ENCODE measurements around the gene RSPH6A. TPM values are rescaled to one million over a fixed set of nuclear protein-coding genes. Genes with fewer than 3 reads are reported as not detected.

Gene RSPH6A
- under 0.01 and 0.05 TPM in 2 replicates for total RNA-seq

DNA sequence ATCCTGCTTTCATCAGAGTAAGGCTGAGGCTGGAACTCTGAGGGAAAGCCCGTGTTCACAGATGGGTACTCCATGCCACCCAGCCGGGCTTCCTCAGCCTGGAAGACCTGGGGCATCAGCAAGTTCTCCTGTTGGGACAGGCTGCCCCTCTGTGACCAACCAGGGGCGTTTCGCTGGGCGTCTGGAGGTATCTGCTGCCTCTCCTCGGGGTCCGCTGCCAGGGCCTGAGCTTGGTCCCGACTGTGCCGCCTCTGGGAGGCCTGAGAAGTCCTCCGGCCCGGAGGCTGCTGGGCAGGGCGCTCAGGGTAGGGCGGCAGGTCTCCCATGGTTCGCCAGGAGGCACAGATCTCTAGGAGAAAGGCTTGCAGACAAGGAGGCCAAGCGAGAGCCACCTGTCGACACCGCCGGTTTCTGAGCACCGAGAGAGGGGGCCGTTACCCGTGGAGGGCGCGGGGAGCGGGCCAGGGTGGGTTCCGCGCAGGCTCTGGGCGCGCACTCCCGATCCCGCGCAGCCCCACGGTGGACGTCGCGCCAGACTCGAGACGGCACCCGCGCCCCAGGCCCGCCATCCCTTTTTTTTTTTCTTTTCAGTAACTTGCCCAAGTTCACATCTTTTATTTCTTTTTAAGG is at the start of gene RSPH6A:
Gene RSPH6A (minus strand): TSS at position 458 of the 630 bp plus-strand sequence. CDS start 132 bp downstream, at position 326.
- no peak for DNase-seq

DNA sequence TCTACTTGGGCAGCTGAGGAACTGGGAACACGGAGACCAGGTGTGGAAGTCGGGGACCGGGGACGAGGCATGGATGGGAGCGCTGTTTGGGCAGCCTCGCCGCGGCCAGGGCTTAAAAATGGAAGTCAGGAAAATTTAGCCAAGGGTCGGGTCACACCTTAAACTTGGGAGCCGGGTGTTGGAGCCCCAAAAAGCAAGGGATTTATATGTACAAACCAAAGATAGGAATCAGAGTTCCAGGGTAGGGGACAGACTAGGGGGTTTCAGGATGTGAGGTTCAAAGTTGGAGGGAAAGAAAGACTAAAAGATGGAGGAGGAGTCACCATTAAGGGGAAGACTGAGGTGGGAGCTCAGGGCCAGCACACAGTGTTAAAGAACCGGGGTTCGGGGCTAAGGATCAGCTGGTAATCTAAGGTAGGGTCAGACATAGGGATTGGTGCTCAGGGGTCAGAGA is 49.5 kb upstream of the RSPH6A start:
- DNase-seq: no peak

- peak; percentile 61 for DNase-seq
These were observed 48.9 kb upstream of the RSPH6A start, which contains the start of gene FOXA3 for GRCh38 chr19:45863840-45864628. TSS of gene FOXA3 (plus strand) at chr19:45864326. CDS start at chr19:45864457, 131 bp downstream.

DNA sequence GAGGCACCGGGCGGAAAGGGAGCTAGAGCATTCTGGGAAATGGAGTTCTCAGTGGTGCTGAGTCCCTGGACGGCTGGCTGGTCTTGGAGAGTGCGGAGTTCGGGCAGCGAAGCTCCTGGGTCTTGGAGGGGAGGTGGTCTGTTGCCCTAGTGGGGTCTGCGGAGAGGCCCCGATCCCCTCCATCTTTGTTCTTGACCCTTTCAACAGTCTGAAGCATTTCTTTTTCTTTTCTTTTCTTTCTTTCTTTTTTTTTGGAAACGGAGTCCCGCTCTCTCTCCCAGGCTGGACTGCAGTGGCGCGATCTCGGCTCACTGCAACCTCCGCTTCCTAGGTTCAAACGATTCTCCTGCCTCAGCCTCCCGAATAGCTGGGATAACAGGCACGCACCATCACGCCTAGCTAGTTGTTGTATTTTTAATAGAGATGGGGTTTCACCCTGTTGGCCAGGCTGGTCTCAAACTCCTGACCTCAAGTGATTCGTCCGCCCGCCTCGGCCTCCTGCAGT is 48.3 kb upstream of the RSPH6A start:
- DNase-seq: no peak

DNA sequence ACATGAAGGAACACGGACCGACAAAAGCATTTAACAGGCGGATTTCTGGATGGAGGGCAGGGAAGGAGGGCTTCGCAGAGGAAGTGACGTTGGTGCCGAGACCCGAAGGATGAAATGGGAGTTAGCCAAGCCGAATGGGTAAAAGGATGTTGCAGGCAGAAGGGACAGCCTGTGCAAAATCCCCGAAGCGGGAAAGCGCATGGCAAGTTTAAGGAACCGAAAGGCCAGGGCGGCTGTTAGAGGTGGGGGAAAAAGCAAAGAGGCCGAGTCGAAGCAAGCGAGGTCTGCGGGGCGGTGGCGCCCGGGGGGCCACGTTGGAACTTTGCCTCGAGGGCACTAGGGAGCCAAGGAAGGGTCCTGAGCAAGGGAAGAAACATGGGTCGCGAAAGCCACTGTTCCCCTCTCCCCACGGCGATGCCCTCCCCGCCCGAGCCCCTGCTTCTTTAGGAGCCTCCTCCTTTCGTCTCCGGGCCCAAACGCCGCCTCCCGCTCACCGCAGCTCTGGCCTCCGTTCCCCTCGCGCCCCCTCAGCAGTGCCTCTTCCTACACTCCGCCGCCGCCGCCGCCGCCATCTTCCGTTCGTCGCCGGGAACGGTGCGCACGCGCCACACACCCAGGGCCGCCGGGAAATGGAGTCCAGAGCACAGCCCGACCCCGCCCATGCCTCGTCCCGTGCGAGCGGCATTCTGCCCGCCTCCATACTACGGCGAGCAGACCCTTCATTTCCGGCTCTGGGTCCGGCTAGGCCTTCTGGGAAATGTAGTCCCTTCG is 47.6 kb upstream of the RSPH6A start, which contains the start of gene SYMPK:
Gene SYMPK (minus strand): TSS at position 584 of the 771 bp plus-strand sequence. CDS start 8,652 bp downstream, outside the sequence.
- peak; percentile 99 for DNase-seq

DNA sequence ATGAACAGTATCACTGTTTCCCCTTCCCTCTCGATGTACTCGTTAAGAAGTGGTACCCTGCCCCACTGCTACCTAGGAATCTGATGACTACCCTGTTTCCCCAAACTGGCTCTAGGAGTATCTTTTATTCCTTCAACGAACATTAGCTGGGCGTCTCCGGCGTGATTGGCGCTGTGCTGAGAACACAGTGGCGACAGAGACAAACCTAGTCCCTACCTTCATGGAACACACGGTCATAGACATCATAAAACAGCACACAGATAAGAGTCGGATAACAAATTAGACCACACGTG is 47.1 kb upstream of the RSPH6A start:
- DNase-seq: no peak

DNA sequence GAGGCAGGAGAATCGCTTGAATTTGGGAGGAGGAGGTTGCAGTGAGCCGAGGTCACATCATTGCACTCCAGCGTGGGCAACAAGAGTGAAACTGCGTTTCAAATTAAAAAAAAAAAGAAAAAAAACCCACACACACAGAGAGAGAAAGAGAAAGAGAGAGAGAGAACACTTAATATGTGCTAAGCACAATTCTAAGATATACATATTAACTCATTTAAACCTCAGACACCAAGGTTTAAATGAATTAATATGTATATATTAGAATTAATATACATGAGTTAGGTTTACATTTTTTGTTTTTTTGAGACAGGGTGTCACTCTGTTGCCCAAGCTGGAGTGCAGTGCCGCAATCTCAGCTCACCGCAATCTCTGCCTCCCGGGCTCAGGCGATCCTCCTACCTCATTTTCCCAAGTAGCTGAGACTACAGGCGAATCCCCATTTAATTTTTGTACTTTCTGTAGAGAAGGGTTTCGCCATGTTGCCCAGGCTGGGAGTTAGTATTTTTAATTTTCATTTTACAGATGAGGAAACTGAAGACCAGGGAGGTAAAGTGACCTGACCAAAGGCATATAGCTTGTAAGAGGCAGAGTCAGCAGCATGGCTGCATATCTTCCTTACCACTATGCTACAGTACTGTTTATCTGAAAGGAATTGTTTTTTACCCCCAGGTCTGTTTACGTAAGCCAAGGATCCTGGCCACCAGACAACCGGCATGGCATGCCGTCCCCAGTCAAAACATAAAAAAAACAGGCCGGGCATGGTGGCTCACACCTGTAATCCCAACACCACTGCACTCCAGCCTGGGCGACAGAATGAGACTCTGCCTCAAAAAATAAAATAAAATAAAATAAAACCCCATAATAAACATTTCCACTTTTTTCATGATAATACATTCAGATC is 45.5 kb upstream of the RSPH6A start:
- DNase-seq: no peak

GRCh38 chr19:45854167-45854778 is 39.2 kb upstream of the RSPH6A start:
- DNase-seq: no peak

GRCh38 chr19:45852983-45853382 is 37.9 kb upstream of the RSPH6A start:
- DNase-seq: no peak

- no peak for DNase-seq
These were observed 37.1 kb upstream of the RSPH6A start for GRCh38 chr19:45852145-45852750.

DNA sequence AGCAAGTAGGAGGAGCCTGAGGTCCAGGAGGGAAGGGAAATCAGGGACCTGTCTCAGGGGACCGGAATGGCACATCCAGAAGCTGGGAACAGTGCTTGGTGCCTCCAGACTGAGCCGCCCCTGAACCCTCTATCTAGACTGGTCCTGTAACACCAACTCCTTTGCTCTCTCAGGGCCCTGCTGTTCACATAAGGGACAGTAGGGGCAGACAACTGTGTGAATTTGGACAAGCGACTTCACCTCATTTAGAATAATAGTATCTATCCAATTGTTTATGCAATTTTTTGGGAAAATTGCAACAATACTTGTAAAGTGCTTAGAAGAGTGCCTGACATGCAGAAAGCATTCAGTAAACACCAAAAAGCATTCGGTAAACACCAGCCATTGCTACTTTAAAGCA is 33.8 kb upstream of the RSPH6A start:
- peak; percentile 19 for DNase-seq

DNA sequence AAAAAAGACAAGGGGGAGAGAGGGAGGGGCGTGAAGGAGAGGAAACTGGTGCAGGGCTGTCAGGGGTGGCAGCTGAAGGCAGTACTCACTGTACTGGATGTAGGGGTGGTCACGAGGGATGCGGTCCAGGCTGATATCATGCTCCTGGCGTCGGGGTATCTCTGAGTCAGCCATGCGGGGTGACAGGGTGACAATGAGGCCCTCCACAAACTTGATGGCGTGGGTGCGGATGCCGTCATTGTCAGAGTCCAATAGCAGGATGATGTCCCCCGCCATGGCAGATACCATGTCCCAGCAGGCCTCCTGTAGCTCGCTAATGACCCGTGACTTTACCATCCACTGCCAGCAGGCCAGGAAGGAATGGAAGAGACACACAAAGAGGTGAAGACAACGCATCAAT is 32.6 kb upstream of the RSPH6A start:
- no peak for DNase-seq

DNA sequence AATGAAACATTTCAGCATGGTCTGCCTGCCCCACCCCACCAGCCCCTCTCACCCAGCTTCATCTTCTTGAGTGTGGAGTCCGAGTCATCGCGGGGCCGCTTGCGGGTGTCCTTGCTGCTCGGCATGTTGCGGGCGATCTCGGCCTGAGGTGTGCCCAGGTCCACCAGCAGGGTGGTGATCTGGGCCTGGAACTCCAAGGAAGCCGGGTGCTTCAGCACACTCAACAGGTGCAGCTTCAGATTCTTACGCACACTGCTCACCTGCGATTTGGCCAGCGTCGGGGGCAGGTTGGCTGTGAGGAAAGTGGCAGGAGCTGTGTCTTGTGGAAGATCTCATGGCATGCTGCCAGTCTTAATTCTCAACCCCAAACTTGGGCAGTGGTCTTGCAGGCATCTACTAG is 27.1 kb upstream of the RSPH6A start:
- DNase-seq: no peak

DNA sequence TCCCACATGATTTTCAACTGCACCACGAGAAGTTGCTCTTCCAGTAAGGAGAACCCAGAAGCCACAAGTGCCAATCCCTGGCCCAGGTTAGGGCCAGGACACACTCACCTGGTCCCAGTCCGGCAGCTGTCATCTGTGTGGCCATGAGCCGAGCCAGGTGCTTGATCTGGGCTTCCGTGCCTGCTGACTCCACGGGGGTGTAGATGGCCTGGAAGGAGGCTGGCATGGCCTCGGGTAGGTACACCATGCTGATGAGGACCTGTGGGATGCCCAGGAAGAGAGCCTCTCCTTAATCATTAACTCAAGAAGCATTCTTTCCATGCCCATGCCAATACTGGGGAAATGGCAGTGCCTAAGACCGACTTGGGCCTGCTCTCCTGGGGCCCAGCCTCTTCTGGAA is 19.9 kb upstream of the RSPH6A start:
- no peak for DNase-seq

GRCh38 chr19:45828945-45829344 is 13.8 kb upstream of the RSPH6A start:
- no peak for DNase-seq

GRCh38 chr19:45828523-45828922 is 13.4 kb upstream of the RSPH6A start:
- no peak for DNase-seq

DNA sequence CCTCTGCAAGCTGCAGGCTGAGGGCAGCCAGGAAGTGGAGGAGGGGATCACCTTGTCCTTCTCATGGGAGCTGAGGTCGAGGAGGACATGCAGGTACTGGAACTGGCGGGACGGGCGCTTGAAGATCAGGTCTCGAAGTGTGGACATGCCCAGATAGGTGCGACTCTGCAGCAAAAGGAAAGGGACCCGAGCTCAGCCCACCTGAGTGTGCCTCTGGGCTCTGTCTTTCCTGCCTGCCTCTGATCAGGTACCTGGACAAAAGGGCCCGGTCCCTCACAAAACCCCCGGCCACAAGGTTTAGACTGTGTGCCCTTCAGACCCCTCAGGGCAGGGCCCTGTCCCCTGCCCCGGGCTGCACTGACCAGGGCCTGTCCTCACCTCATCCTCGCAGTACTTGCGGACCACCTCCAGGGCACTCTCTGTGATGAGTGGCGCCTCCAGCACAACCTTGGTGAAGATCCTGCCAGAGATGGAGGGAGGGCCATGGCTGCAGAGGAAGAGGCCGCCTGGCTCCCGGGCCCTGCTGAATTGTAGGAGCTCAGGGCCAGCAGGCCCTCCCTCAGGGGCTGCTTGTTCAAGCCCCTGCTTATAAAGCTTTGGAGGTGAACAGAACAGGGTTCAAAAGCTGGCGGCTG is 12.5 kb upstream of the RSPH6A start:
- DNase-seq: no peak

- DNase-seq: no peak
These were observed 11.8 kb upstream of the RSPH6A start for GRCh38 chr19:45826934-45827333.

DNA sequence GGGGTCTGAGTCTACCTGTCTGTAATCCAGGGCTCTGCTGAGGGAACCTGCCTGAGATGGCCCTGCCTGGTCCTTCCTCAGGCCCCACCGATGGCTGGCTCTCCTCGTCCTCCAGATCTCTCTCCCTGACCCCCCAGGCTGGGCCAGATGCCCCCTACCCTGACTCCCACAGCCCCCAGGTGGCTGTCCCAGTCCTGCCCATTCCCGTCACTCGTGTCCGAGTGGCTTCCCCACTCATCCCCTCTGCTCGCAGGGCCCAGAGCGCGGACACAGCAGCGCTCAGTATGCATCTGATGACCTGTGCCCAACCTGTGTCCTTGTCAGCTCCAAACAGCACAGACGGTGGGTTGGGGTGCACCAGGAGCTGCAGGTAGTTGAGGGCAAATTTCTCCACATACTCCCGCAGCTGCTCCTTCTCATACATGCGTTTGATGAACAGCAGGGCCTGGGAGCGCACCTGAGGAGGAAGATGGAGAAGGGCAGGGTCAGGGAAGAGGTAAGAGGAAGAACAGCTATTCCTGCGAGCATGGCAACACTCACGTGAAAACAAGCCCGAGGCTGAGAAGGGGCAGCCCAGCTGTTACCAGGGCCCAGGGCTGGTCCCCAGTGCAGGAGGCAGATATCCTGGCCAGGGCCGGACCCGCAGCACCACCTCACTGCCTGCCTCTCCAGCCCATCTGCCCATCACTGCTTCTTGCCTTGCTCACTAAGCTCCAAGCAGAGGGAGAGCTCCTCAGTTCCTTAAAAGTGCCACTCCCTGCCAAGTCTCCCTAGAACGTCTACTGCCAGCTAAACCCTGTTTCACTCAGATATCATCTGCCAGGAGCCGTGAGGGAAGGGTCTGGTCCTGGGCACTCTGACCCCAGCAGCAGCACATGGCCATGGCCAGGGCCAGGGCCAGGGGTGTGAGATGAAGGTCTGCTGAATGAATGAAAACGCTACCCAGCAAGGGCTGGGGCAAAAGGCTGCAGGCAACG is 11.1 kb upstream of the RSPH6A start:
- DNase-seq: no peak

- no peak for DNase-seq
These were observed 10.1 kb upstream of the RSPH6A start for GRCh38 chr19:45825263-45825605.

Data from dermis blood vessel endothelial cell (primary cell).